BJ (cell line): ENCODE results near the gene CYP27A1. TPM values are rescaled to one million over a fixed set of nuclear protein-coding genes. Genes with fewer than 3 reads are reported as not detected.
A peak's percentile ranks its signal among the peaks of the same experiment; 100 is the strongest.

ENCODE experiments used
- CTCF ChIA-PET: fragments of 350-600 bp; formaldehyde crosslinking; extraction: SDS; loops from one replicate; lab custom pipeline; 2021; ENCODE audit warnings: antibody characterized with exemption, inconsistent platforms; lab: Yijun Ruan, JAX
- POLR2A ChIA-PET: fragments of 300-600 bp; sonication (Branson Sonifier 250); formaldehyde crosslinking; extraction: SDS; loops from one replicate; lab custom pipeline; 2021; ENCODE audit warnings: antibody characterized with exemption; lab: Charles Lee
- DNase-seq: peaks from one replicate; pipeline ENCODE4 v3.0.0-alpha.2; 2011; ENCODE audit warnings: low read depth
- H3K27me3 ChIP-seq: 2 replicates; pipeline ENCODE4 v1.6.0; 2011; ENCODE audit warnings: low read length; ENCODE audit not compliant: control insufficient read depth, insufficient read depth
- H3K36me3 ChIP-seq: 2 replicates; pipeline ENCODE4 v1.5.1; 2011; ENCODE audit warnings: low read length; ENCODE audit not compliant: control insufficient read depth, insufficient read depth
- H3K4me3 ChIP-seq: 2 replicates; pipeline ENCODE4 v1.5.1; 2011; ENCODE audit warnings: low read depth, mild to moderate bottlenecking, control low read depth, low read length
- CTCF ChIP-seq: IDR thresholded peaks from 2 replicates; pipeline ENCODE4 v1.5.1; 2011; ENCODE audit warnings: low read depth, mild to moderate bottlenecking, control low read depth, inconsistent platforms, low read length, moderate library complexity; ENCODE audit not compliant: insufficient read depth
- polyA plus RNA-seq: library from polyadenylated mRNA; depleted of rRNA; stranded (reverse); fragments of >200 nt; gene quantifications from 2 replicates; pipeline ENCODE4 v1.2.3, GENCODE V29; 2011

CYP27A1 gene
- polyA plus RNA-seq, 1 experiment = 26.8 TPM

DNA sequence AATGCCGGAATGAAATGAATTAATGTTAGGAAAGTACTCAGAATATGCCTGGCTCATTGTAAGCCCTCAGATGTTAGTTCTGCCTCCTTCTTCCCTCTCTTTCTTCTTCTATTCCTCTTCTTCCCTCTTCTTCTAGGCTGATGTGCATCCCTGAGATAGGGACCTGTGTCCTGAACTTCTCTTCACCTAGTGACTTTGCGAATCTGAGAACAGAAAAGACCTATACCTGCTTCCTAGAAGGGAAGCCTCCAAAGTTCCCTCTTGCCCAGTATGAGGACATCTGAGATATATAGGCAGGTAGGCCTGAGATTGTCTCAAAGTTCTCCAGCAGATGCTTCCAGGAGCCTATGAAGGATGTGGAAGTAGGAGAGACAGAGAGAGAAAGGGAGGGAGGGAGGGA is 8.1 kb upstream of the CYP27A1 start:
- Histone ChIP-seq H3K27me3 (no peaks in the 10 kb centered on the region), H3K4me3 (no peak overlapping the region), H3K36me3 (no peaks in the 10 kb centered on the region; the same call in 1 of the 2 replicates)
- no peak for TF ChIP-seq CTCF
- no peak for DNase-seq
- ChIA-PET POLR2A (no interaction called here), CTCF (interaction anchor here (1.7 kb wide), 1 partner anchor 74 kb away, joined by 4 read pairs; no protein-coding TSS in a partner anchor)

DNA sequence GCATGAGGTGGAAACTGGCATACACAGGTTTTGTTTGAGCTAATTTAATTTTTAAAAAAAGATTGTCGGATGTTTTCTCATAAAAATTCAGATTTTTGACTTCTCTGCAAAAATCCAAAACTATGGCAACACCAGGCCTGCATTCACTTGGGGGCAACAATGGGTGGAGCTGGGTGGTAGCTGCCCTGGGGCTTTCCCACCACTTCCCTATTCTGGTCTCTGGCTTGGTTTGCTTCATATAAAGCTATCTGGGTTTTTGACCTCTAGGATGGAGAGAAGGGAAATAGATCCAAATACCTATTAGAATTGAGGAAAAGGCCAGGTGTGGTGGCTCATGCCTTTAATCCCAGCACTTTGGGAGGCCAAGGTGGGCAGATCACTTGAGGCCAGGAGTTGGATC is 5.5 kb upstream of the CYP27A1 start:
- CTCF ChIA-PET = no interaction called here
- no peak for TF ChIP-seq CTCF
- H3K4me3 ChIP-seq = no peak overlapping the region
- H3K27me3 ChIP-seq = no peaks in the 10 kb centered on the region
- no peaks in the 10 kb centered on the region; the same call in 1 of the 2 replicates for H3K36me3 ChIP-seq
- no peak for DNase-seq
- POLR2A ChIA-PET = no interaction called here

- ChIA-PET POLR2A (no interaction called here), CTCF (interaction anchor here (1.4 kb wide), 1 partner anchor 67 kb away, joined by 3 read pairs; the partner anchor contains the start of gene TTLL4)
- Histone ChIP-seq H3K36me3 (no peaks in the 10 kb centered on the region; the same call in 1 of the 2 replicates), H3K27me3 (no peaks in the 10 kb centered on the region), H3K4me3 (no peak overlapping the region)
- no peak for DNase-seq
- no peak for TF ChIP-seq CTCF
Measured at GRCh38 chr2:218777276-218777990, 4.5 kb upstream of the CYP27A1 start.

- H3K27me3 ChIP-seq = no peaks in the 10 kb centered on the region
- no peak overlapping the region for H3K4me3 ChIP-seq
- no peak for TF ChIP-seq CTCF
- no peaks in the 10 kb centered on the region; the same call in 1 of the 2 replicates for H3K36me3 ChIP-seq
- POLR2A ChIA-PET = no interaction called here
- no peak for DNase-seq
- CTCF ChIA-PET = interaction anchor here (0.7 to 1.5 kb wide), 2 partner anchors 22 to 68 kb away, joined by 3 read pairs; no protein-coding TSS in a partner anchor
Measured at GRCh38 chr2:218780046-218780445, 1.9 kb upstream of the CYP27A1 start.

DNA sequence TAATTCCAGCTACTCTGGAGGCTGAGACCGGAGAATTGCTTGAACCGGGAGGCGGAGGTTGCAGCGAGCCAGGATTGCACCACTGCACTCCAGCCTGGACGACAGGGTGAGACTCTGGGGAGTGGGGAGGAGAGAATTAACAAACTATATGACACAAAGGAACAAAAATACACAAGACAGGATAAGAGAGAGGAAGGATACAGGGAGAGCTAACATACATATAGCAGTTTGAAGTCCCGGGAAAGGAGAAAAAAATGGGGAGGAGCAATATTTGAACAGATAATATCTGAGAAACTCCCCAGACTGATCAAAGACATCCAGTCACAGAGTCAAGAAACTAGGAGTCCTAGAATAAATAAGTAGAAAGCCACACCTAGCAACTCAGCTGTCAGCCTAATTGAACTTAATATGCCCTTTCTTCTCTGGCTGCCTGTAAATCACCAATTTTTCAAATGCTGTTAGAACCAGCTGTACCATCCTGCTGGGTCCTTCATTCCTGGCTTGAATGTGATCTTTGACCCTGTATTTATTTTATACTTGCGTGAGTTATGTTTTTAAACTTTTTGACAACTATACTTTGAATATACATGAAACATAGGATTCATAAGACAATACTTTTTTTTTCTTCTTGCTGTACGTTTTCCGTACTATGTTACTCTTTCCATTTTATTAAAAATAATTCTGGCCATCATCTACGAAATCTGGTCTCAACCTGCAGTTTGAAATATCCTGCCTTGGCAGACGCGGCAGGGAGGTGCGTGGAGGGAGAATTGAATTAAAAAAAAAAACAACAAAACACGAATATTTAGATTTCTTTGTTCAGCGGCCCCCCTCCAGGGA is 876 bp upstream of the CYP27A1 start:
- no peak for TF ChIP-seq CTCF
- H3K4me3 ChIP-seq = peak overlapping the region; percentile 61
- CTCF ChIA-PET = interaction anchor here (0.9 to 1.5 kb wide), 2 partner anchors 23 to 66 kb away, joined by 3 read pairs; no protein-coding TSS in a partner anchor
- H3K27me3 ChIP-seq = no peaks in the 10 kb centered on the region
- H3K36me3 ChIP-seq = no peaks in the 10 kb centered on the region; the same call in 1 of the 2 replicates
- DNase-seq = no peak
- POLR2A ChIA-PET = no interaction called here
